Measurements from ENCODE around the gene APLF. TPM values are rescaled to one million over a fixed set of nuclear protein-coding genes. Genes with fewer than 3 reads are reported as not detected.
"Not testable (repeated sequence)": the region's sequence is repeated elsewhere in the genome, so short reads cannot be mapped to it uniquely, and the experiment has no call there.

The APLF gene
- total RNA-seq, 1 donor from 2014 or later = 4.2 TPM

GRCh38 chr2:68472796-68473414 lies 5.5 kb downstream of the APLF start:
- DNase-seq (ENCODE audit: low read depth, low spot score) = no peak

GRCh38 chr2:68475110-68475509 lies 7.7 kb downstream of the APLF start:
- no peak for DNase-seq (ENCODE audit: low read depth, low spot score)

DNA sequence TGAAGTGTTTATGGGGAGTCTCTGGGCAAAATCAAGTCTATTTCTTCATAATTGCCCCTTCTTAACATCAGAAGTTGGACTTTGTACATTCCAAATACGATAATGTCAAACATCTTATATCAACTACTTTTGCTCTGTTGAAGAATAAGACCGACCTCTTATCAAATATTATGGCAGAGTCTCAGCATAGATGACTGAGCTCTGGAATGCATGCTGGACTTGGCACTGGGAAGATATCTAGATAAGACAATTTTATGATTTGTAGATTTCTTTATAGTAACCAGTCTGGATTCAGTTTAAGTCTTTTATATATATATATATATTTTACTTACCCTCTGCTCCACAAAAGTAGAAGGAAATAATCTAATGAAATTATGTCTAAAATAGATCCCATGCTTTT lies 8.2 kb downstream of the APLF start:
- DNase-seq (ENCODE audit: low read depth, low spot score) = no peak

- no peak for DNase-seq (ENCODE audit: low read depth, low spot score)
Observed at GRCh38 chr2:68476454-68476853, 9.1 kb downstream of the APLF start.

DNA sequence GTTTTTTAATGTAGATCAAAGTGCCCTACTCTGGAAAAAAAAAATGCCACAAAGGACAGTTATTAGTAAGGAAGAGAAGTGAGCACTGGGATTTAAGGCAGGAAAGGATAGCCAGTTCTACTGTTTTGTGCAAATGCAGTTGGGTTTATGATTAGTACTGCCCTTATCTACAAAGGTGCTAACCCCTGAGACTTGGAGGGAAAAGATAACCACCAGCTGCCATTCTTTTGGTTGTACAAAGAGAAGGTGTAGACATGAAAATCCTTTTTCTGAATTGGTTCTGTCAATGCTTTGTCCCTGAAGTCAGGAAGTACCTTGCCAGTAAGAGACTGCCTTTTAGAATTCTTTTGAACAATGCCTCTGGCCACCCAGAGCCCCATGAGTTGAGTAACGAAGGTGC lies 11.3 kb downstream of the APLF start:
- DNase-seq (ENCODE audit: low read depth, low spot score) = no peak

- no peak for DNase-seq (ENCODE audit: low read depth, low spot score)
Observed at GRCh38 chr2:68482296-68482820, 15.0 kb downstream of the APLF start.

DNA sequence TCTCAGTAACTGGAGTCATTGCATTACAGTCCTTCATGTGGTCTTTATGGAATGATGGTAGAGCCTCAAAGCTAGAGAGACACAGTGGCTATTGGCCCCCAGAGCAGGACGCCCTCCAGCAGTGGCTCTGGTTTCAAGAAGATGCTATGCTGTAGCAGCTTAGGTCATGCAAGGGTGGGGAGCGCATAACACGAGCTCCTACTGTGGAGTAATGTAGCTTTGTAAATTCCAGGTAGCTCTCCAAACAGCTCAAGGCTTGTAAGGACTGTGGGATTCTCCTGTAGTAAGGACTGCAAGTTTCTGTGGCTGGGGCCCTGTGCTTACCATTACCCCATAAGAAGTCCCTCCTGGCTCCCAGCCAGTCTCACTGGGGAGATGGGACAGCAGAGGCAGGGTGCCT lies 15.6 kb downstream of the APLF start:
- no peak for DNase-seq (ENCODE audit: low read depth, low spot score)

DNA sequence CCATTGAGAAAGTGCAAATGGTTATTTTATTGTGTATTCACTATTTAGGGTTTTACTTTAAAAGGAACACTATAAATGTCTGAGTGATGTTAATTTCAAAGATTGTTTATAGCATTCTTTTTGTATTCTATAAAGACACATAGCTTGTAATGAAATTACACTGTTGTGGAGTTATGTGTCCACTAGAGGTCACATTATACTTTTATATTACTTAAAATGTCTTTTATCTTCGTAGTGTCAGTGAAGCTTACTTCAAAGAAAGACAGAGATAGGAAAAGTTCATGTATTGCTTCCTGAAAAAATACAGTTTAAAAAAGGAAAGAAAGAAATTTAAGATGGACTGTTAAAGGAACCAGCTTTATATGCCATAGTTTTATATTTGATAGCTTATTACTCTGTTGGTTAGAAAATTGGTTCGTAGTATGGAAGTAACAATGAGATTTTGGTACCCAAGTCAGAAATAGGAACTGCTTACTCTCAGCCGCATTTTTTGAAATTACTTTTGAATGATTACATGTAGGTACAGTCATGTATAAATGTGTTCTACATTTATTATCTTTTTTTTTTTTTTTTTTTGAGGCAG lies 20.5 kb downstream of the APLF start:
- no peak for DNase-seq (ENCODE audit: low read depth, low spot score)

DNA sequence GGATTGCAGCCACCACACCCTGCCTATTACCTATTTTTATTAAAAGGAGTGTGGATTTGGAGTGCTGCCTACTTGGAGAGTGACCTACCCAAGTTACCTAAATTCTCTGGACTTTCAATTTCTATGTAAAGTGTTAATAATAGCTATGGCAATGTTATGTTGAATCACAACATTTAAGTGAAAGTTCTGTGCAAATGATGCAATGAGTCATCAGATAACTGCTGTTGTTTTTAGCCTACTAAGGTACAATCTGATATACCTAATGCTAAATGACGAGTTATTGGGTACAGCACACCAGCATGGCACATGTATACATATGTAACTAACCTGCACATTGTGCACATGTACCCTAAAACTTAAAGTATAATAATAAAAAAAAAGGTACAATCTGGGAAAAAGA lies 21.2 kb downstream of the APLF start:
- not testable (repeated sequence) for DNase-seq (ENCODE audit: low read depth, low spot score)

DNA sequence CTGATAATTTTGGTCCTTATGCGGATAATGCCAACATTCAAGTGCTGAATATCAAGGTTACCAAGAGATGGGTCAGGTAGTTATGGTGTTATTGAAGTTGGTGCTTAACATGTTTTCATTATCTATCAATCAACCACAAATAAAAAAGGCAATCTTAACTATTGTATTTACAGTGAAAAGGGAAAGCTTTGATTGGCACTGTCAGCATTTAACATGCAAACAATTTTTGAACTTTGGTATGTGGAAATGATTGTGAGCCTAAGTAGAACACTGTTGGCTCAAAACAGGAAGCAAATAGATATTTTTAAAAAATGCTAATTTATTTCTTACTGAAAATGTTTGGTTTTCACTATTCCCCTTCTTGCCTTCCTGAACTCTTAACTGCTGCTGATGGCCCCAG lies 21.9 kb downstream of the APLF start:
- no peak for DNase-seq (ENCODE audit: low read depth, low spot score)

- no peak for DNase-seq (ENCODE audit: low read depth, low spot score)
Observed at GRCh38 chr2:68491582-68491981, 24.2 kb downstream of the APLF start.

GRCh38 chr2:68499133-68499532 lies 31.7 kb downstream of the APLF start:
- no peak for DNase-seq (ENCODE audit: low read depth, low spot score)

- no peak for DNase-seq (ENCODE audit: low read depth, low spot score)
Observed at GRCh38 chr2:68500649-68501048, 33.3 kb downstream of the APLF start.

GRCh38 chr2:68501768-68502167 lies 34.4 kb downstream of the APLF start:
- no peak for DNase-seq (ENCODE audit: low read depth, low spot score)

- DNase-seq (ENCODE audit: low read depth, low spot score) = no peak
Observed at GRCh38 chr2:68505603-68506159, 38.3 kb downstream of the APLF start.

- DNase-seq (ENCODE audit: low read depth, low spot score) = no peak
Observed at GRCh38 chr2:68506170-68506569, 38.8 kb downstream of the APLF start.

DNA sequence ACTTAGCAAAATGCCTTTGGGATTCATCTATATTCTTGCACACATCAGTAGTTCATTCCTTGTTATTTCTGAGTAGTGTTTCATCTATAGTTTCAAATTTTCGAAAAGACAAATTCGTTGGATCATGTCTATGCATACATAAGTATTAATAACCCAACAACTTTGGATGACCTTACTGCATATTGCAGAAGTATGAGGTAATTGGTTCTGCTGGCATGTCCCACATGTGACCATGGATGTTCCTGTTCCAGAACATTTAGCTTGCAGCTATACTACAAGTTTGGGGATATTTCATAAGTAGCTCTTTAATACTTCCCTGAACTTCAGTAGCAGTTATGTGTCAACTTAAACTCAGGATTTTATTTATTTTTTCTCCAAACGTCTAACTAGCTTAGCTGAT lies 44.9 kb downstream of the APLF start:
- DNase-seq (ENCODE audit: low read depth, low spot score) = no peak

GRCh38 chr2:68512966-68513365 lies 45.6 kb downstream of the APLF start:
- no peak for DNase-seq (ENCODE audit: low read depth, low spot score)

GRCh38 chr2:68514316-68514929 lies 47.0 kb downstream of the APLF start:
- no peak for DNase-seq (ENCODE audit: low read depth, low spot score)

DNA sequence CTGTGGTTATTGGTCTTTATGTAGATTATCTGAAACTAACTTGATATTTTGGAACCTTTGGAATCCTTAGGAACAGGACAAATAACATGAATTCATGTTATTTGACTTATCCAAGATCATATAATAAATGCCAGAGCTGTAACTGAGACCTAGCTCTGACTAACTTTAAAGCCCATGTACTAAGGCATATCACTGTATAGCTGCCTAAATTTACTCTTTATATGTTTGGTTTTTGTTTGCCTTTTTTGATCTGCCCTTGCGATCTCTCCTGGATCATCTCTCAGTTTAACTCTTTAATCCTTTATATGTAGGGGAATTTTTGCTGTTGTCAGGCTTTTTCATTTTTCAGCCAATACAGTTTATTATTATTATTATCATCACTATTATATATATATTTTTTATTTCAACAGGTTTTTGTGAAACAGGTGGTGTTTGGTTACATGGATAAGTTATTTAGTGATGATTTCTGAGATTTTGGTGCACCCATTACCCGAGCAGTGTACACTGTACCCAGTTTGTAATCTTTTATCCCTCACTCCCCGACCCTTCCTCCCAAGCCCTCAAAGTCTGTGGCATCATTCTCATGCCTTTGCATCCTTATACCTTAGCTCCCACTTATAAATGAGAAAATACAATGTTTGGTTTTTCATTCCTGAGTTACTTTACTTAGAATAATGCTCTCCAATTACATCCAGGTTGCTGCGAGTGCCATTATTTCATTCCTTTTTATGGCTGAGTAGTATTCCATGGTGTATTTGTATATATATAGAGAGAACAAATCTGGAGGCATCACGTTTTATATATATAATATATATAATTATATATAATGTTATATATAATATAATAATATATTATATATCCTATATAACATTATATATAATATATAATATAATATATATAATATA lies 48.9 kb downstream of the APLF start:
- DNase-seq (ENCODE audit: low read depth, low spot score) = no peak

DNA sequence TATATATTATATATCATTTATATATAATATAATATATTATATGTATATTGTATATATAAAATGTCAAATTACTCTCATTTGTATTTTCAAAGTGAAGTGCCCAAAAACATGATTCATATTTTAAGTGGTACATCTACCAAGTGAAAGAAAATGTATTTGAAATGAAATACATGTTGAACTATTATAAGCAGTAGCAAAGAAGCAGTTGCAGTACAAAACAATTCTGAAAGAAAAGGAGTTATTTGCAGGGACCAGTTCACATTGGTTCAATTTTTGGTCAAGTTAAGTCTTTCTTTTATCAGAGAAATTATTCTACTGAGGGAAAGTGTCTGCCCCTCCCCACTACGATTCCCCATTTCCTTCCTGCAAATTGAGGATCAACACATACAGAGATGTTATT lies 51.9 kb downstream of the APLF start:
- DNase-seq (ENCODE audit: low read depth, low spot score) = no peak

DNA sequence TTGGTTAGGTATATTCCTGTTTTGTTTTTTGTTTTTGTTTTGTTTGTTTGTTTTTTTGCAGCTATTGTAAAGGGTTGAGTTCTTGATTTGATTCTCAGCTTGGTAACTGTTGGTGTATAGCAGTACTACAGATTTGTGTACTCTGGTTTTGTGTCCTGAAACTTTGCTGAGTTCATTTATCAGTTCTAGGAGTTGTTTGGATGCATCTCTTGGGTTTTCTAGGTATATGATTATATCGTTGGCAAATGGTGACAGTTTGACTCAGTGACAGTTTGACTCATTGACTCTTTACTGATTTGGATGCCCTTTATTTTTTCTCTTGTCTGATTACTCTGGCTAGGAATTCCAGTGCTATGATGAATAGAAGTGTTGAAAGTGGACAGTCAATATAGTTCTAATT lies 53.7 kb downstream of the APLF start:
- DNase-seq (ENCODE audit: low read depth, low spot score) = no peak
